Endodermal cell (in vitro differentiated cells): ENCODE measurements around the gene RIMBP2. TPM values are rescaled to one million over a fixed set of nuclear protein-coding genes. Genes with fewer than 3 reads are reported as not detected.

Experiments used
- DNase-seq: peaks from one replicate; pipeline ENCODE4 v3.0.0-alpha.2; 2017
- H3K27ac ChIP-seq: 2 replicates; pipeline ENCODE4 v1.5.1; 2013; ENCODE audit warnings: mild to moderate bottlenecking, low read depth, low read length, moderate library complexity
- H3K27me3 ChIP-seq: 2 replicates; pipeline ENCODE4 v1.6.1; 2013; ENCODE audit warnings: mild to moderate bottlenecking, low read length, moderate library complexity; ENCODE audit not compliant: insufficient read depth, control insufficient read depth, poor library complexity, severe bottlenecking
- H3K36me3 ChIP-seq: 2 replicates; pipeline ENCODE4 v1.7.0; 2013; ENCODE audit warnings: mild to moderate bottlenecking, low read length, moderate library complexity; ENCODE audit not compliant: control insufficient read depth, insufficient read depth
- H3K4me1 ChIP-seq: one replicate; pipeline ENCODE4 v1.7.0; 2013; ENCODE audit warnings: low read length; ENCODE audit not compliant: control insufficient read depth, insufficient read depth
- H3K4me3 ChIP-seq: 2 replicates; pipeline ENCODE4 v1.5.1; 2013; ENCODE audit warnings: mild to moderate bottlenecking, low read length, moderate library complexity
- H3K9ac ChIP-seq: 2 replicates; pipeline ENCODE4 v1.6.1; 2013; ENCODE audit warnings: mild to moderate bottlenecking, low read length, moderate library complexity; ENCODE audit not compliant: poor library complexity, severe bottlenecking; ENCODE audit errors: extremely low read depth
- H3K9me3 ChIP-seq: 2 replicates; pipeline ENCODE4 v1.6.1; 2013; ENCODE audit warnings: mild to moderate bottlenecking, low read length, moderate library complexity; ENCODE audit not compliant: control insufficient read depth
- H3K27ac Mint-ChIP-seq: 2 replicates; pipeline ENCODE4 v1.8.0; 2020; ENCODE audit warnings: mixed read lengths
- H3K27me3 Mint-ChIP-seq: 2 replicates; pipeline ENCODE4 v1.8.0; 2021; ENCODE audit warnings: mild to moderate bottlenecking, mixed read lengths; ENCODE audit not compliant: insufficient read depth
- H3K36me3 Mint-ChIP-seq: 2 replicates; pipeline ENCODE4 v1.8.0; 2020; ENCODE audit warnings: low read depth, mixed read lengths
- H3K4me1 Mint-ChIP-seq: 2 replicates; pipeline ENCODE4 v1.8.0; 2020; ENCODE audit warnings: mixed read lengths
- H3K4me3 Mint-ChIP-seq: 2 replicates; pipeline ENCODE4 v1.8.0; 2020; ENCODE audit warnings: mild to moderate bottlenecking, moderate library complexity, mixed read lengths
- H3K9me3 Mint-ChIP-seq: 2 replicates; pipeline ENCODE4 v1.8.0; 2020; ENCODE audit warnings: mild to moderate bottlenecking, mixed read lengths
- CTCF ChIP-seq: fragments of 200-600 bp; sonication (generic); conservative IDR thresholded peaks from 2 replicates; pipeline ENCODE4 v1.5.0; 2021; ENCODE audit warnings: antibody characterized with exemption, mild to moderate bottlenecking
- WGBS, 2 experiments: methylation state at CpG; one replicate each; pipeline versions ENCODE4 v1.1.5 to v1.1.7; 2013; ENCODE audit warnings: missing lambda C conversion rate in 2 of 2, mixed read lengths in 1 of 2; ENCODE audit not compliant: insufficient coverage in 1 of 2, insufficient read length in 1 of 2; 5-methylcytosine and 5-hydroxymethylcytosine counted together
- total RNA-seq, 2 donors: library from RNA; stranded (reverse); fragmentation: NEBNext Ultra II Directional in 1 of 2; extraction: Animal tissue kit (Norgen Biotek cat#: 25700) in 1 of 2; gene quantifications; 2 replicates in 1 of 2; 3 replicates in 1 of 2; pipeline ENCODE4 v1.2.1, GENCODE V29; 2021

Gene RIMBP2
- total RNA-seq, 2 donors from 2014 or later = 0.13 to 3.4 TPM

- DNase-seq = no peak
- Mint-ChIP-seq H3K4me1 (no peaks in the 10 kb centered on the region), H3K36me3 (no peaks in the 10 kb centered on the region), H3K27ac (no peak overlapping the region), H3K4me3 (no peak overlapping the region), H3K9me3 (no peaks in the 10 kb centered on the region), H3K27me3 (peaks cover 14% of the 10 kb centered on the region)
- Histone ChIP-seq H3K4me1 (no peaks in the 10 kb centered on the region), H3K36me3 (no peaks in the 10 kb centered on the region), H3K27me3 (peaks cover 6% of the 10 kb centered on the region), H3K9ac (no peak overlapping the region), H3K4me3 (no peak overlapping the region), H3K9me3 (no peaks in the 10 kb centered on the region), H3K27ac (no peak overlapping the region)
- 94 to 100% methylated on average over 1 to 2 of the region's 2 CpGs for WGBS, 2 experiments
- no peak for TF ChIP-seq CTCF
Observed at GRCh38 chr12:130382818-130383217, 333.3 kb downstream of the RIMBP2 start.

- Histone ChIP-seq H3K27ac (no peak overlapping the region), H3K9ac (no peak overlapping the region), H3K4me1 (no peaks in the 10 kb centered on the region), H3K27me3 (peaks cover 5% of the 10 kb centered on the region), H3K4me3 (no peak overlapping the region), H3K36me3 (no peaks in the 10 kb centered on the region), H3K9me3 (no peaks in the 10 kb centered on the region)
- TF ChIP-seq CTCF = no peak
- no peak for DNase-seq
- 92 to 96% methylated on average over 5 to 12 of the region's 13 CpGs for WGBS, 2 experiments
- Mint-ChIP-seq H3K27me3 (peaks cover 42% of the 10 kb centered on the region), H3K9me3 (no peaks in the 10 kb centered on the region), H3K4me1 (no peaks in the 10 kb centered on the region), H3K27ac (no peak overlapping the region), H3K4me3 (no peak overlapping the region), H3K36me3 (no peaks in the 10 kb centered on the region)
Observed at GRCh38 chr12:130375296-130376287, 340.5 kb downstream of the RIMBP2 start.

GRCh38 chr12:130374083-130374482 lies 342.0 kb downstream of the RIMBP2 start:
- WGBS, 2 experiments = 95 to 100% methylated on average over 2 to 4 of the region's 4 CpGs
- peaks cover 46% of the 10 kb centered on the region for H3K27me3 Mint-ChIP-seq
- Histone ChIP-seq H3K9ac (no peak overlapping the region), H3K4me3 (no peak overlapping the region), H3K27ac (no peak overlapping the region), H3K36me3 (no peaks in the 10 kb centered on the region), H3K4me1 (no peaks in the 10 kb centered on the region), H3K27me3 (no peaks in the 10 kb centered on the region), H3K9me3 (no peaks in the 10 kb centered on the region)
- H3K4me3 Mint-ChIP-seq = no peak overlapping the region
- TF ChIP-seq CTCF = no peak
- no peak for DNase-seq
- no peak overlapping the region for H3K27ac Mint-ChIP-seq
- H3K4me1 Mint-ChIP-seq = no peaks in the 10 kb centered on the region
- no peaks in the 10 kb centered on the region for H3K9me3 Mint-ChIP-seq
- H3K36me3 Mint-ChIP-seq = no peaks in the 10 kb centered on the region
